Endothelial cell of umbilical vein (primary cell): Measurements from ENCODE around the gene TRPC6.

ENCODE experiments used
- EZH2 ChIP-seq: IDR thresholded peaks from 2 replicates; pipeline ENCODE4 v1.6.1; 2012; ENCODE audit warnings: borderline replicate concordance, low read depth, mild to moderate bottlenecking, moderate library complexity, low read length, inconsistent platforms; ENCODE audit not compliant: severe bottlenecking
- FOS ChIP-seq: IDR thresholded peaks from 2 replicates; pipeline ENCODE4 v1.6.1; 2011; ENCODE audit warnings: mild to moderate bottlenecking, low read length, moderate library complexity, borderline replicate concordance; ENCODE audit not compliant: insufficient read depth
- GATA2 ChIP-seq: IDR thresholded peaks from 2 replicates; pipeline ENCODE4 v1.7.0; 2011; ENCODE audit warnings: low read depth, mild to moderate bottlenecking, moderate library complexity, mixed read lengths, low read length; ENCODE audit not compliant: insufficient read length, insufficient read depth
- JUN ChIP-seq: IDR thresholded peaks from 2 replicates; pipeline ENCODE4 v1.6.1; 2011; ENCODE audit warnings: borderline replicate concordance, low read depth; ENCODE audit not compliant: insufficient read length, insufficient read depth
- POLR2A ChIP-seq: IDR thresholded peaks from 2 replicates; pipeline ENCODE4 v1.6.1; 2012; ENCODE audit warnings: low read depth, mild to moderate bottlenecking, control low read depth, low read length
- POLR2AphosphoS5 ChIP-seq: IDR thresholded peaks from 2 replicates; pipeline ENCODE4 v1.6.1; 2012; ENCODE audit warnings: low read depth, mild to moderate bottlenecking, control low read depth, low read length, moderate library complexity; ENCODE audit not compliant: insufficient read depth
- TF ChIP-seq, protein P1 (sequence below), 2 donors: IDR thresholded peaks; 1 replicate in 1 of 2; 2 replicates in 1 of 2; pipeline ENCODE4 v1.5.1; 2011; ENCODE audit warnings: low read length in 2 of 2, mild to moderate bottlenecking in 2 of 2, moderate library complexity in 2 of 2, control low read depth in 1 of 2, inconsistent platforms in 1 of 2, low read depth in 1 of 2; ENCODE audit not compliant: insufficient read depth in 1 of 2; ENCODE audit errors: extremely low read depth in 1 of 2
- TF ChIP-seq, protein P2 (sequence below): IDR thresholded peaks from 2 replicates; pipeline ENCODE4 v1.6.1; 2011; ENCODE audit not compliant: insufficient read depth, insufficient read length

DNA sequence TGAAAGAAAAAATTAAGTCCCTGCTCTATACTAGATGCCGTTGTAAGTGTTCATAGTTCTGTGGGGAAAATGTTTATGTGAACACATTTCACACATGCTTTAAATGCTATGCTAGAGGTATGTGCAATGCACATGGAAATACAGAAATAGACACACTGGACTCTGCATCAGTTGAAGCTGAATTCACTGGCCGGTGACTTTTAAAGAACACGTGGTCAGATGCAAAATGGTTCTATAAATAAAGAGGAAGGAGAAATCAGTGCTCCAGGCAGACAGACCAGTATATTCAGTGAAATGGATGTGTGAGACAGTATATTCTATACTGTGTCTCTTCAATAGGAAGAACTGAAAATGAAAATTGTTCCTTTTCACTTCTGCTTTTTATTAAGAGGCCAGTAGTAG, 29.9 kb downstream of the TRPC6 start:
- TF ChIP-seq POLR2AphosphoS5: no peak
- TF ChIP-seq POLR2A: no peak
- TF ChIP-seq, protein P1, sequence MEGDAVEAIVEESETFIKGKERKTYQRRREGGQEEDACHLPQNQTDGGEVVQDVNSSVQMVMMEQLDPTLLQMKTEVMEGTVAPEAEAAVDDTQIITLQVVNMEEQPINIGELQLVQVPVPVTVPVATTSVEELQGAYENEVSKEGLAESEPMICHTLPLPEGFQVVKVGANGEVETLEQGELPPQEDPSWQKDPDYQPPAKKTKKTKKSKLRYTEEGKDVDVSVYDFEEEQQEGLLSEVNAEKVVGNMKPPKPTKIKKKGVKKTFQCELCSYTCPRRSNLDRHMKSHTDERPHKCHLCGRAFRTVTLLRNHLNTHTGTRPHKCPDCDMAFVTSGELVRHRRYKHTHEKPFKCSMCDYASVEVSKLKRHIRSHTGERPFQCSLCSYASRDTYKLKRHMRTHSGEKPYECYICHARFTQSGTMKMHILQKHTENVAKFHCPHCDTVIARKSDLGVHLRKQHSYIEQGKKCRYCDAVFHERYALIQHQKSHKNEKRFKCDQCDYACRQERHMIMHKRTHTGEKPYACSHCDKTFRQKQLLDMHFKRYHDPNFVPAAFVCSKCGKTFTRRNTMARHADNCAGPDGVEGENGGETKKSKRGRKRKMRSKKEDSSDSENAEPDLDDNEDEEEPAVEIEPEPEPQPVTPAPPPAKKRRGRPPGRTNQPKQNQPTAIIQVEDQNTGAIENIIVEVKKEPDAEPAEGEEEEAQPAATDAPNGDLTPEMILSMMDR (IDR thresholded peaks at IDR 0.05; ENCODE audit: extremely low read depth in 1 of 2, insufficient read depth in 1 of 2, low read depth in 1 of 2, low read length in 2 of 2): no peak
- TF ChIP-seq, protein P2, sequence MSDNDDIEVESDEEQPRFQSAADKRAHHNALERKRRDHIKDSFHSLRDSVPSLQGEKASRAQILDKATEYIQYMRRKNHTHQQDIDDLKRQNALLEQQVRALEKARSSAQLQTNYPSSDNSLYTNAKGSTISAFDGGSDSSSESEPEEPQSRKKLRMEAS: no peak
- TF ChIP-seq FOS: no peak
- TF ChIP-seq EZH2: no peak
- no peak for TF ChIP-seq GATA2
- TF ChIP-seq JUN: no peak
